Adipose tissue (tissue), 3 donors: ENCODE results near the gene ASTN2. TPM values are rescaled to one million over a fixed set of nuclear protein-coding genes. Genes with fewer than 3 reads are reported as not detected.

ENCODE experiments used
- H3K27ac ChIP-seq: one replicate; pipeline ENCODE4 v1.5.1; 2013; ENCODE audit warnings: low read depth, low read length
- WGBS, 3 donors: extraction: QIAGEN DNeasy Blood & Tissue Kit; methylation state at CpG; one replicate each; pipeline ENCODE4 v1.1.7; 2013; 5-methylcytosine and 5-hydroxymethylcytosine counted together
- polyA plus RNA-seq, 3 donors: library from polyadenylated mRNA; stranded (reverse); fragments of 200-250 nt; gene quantifications; one replicate each; pipeline ENCODE4 v1.2.3, GENCODE V29; 2013
- donor health status: healthy with polysubstance abuse.
- donor health status: Bipolar disorder and iron deficiency.
- donor health status: healthy.

ASTN2 gene
- polyA plus RNA-seq, 3 donors, result 2.8 to 4.5 (median 3.0) TPM

GRCh38 chr9:117379341-117379740, 35.5 kb downstream of the ASTN2 start:
- WGBS, 3 donors, result 49 to 77% (median 68%) methylated on average over 2 of the region's 2 CpGs
- no peak overlapping the region for H3K27ac ChIP-seq

GRCh38 chr9:117377046-117377445, 37.8 kb downstream of the ASTN2 start:
- 59 to 78% (median 59%) methylated on average over 5 of the region's 5 CpGs for WGBS, 3 donors
- no peak overlapping the region for H3K27ac ChIP-seq

GRCh38 chr9:117375956-117376355, 38.9 kb downstream of the ASTN2 start:
- WGBS, 3 donors, result 85 to 96% (median 85%) methylated on average over 1 of the region's 1 CpG
- no peak overlapping the region for H3K27ac ChIP-seq

GRCh38 chr9:117374076-117374725, 40.7 kb downstream of the ASTN2 start:
- WGBS, 3 donors, result 65 to 76% (median 67%) methylated on average over 4 of the region's 4 CpGs
- no peak overlapping the region for H3K27ac ChIP-seq

- WGBS, 3 donors, result 7 to 34% (median 31%) methylated on average over 2 of the region's 2 CpGs
- H3K27ac ChIP-seq, result no peak overlapping the region
Measured at GRCh38 chr9:117368684-117369230, 46.1 kb downstream of the ASTN2 start.

GRCh38 chr9:117365438-117365837, 49.4 kb downstream of the ASTN2 start:
- no peak overlapping the region for H3K27ac ChIP-seq
- 82 to 92% (median 84%) methylated on average over 3 of the region's 3 CpGs for WGBS, 3 donors

- 73 to 86% (median 80%) methylated on average over 4 of the region's 4 CpGs for WGBS, 3 donors
- no peak overlapping the region for H3K27ac ChIP-seq
Measured at GRCh38 chr9:117363006-117363405, 51.9 kb downstream of the ASTN2 start.

GRCh38 chr9:117359910-117360309, 54.9 kb downstream of the ASTN2 start:
- WGBS, 3 donors, result 83 to 86% (median 83%) methylated on average over 5 of the region's 5 CpGs

GRCh38 chr9:117355542-117355941, 59.3 kb downstream of the ASTN2 start:
- H3K27ac ChIP-seq, result no peak overlapping the region
- WGBS, 3 donors, result 68 to 84% (median 70%) methylated on average over 3 of the region's 3 CpGs

More at GRCh38 chr9:117359910-117360309, 54.9 kb downstream of the ASTN2 start:
- H3K27ac ChIP-seq, result no peak overlapping the region

- H3K27ac ChIP-seq, result no peak overlapping the region
Measured at GRCh38 chr9:117354997-117355396, 59.9 kb downstream of the ASTN2 start.

GRCh38 chr9:117354244-117354847, 60.5 kb downstream of the ASTN2 start:
- 76 to 84% (median 81%) methylated on average over 1 of the region's 1 CpG for WGBS, 3 donors
- no peak overlapping the region for H3K27ac ChIP-seq

- WGBS, 3 donors, result 39 to 48% (median 45%) methylated on average over 4 of the region's 4 CpGs
- no peak overlapping the region for H3K27ac ChIP-seq
Measured at GRCh38 chr9:117344892-117345660, 69.8 kb downstream of the ASTN2 start.

- WGBS, 3 donors, result 41 to 53% (median 44%) methylated on average over 1 of the region's 1 CpG
- no peak overlapping the region for H3K27ac ChIP-seq
Measured at GRCh38 chr9:117343427-117343826, 71.4 kb downstream of the ASTN2 start.

GRCh38 chr9:117341151-117341550, 73.7 kb downstream of the ASTN2 start:
- no peak overlapping the region for H3K27ac ChIP-seq

GRCh38 chr9:117340422-117340821, 74.4 kb downstream of the ASTN2 start:
- WGBS, 3 donors, result 91 to 98% (median 94%) methylated on average over 4 of the region's 4 CpGs
- no peak overlapping the region for H3K27ac ChIP-seq

More at GRCh38 chr9:117341151-117341550, 73.7 kb downstream of the ASTN2 start:
- 46 to 61% (median 52%) methylated on average over 2 of the region's 2 CpGs for whole genome bisulfite sequencing, 3 donors

- WGBS, 3 donors, result 45 to 68% (median 49%) methylated on average over 2 of the region's 2 CpGs
- H3K27ac ChIP-seq, result no peak overlapping the region
Measured at GRCh38 chr9:117335837-117336433, 78.9 kb downstream of the ASTN2 start.

- H3K27ac ChIP-seq, result no peak overlapping the region
- 68 to 80% (median 80%) methylated on average over 2 of the region's 2 CpGs for WGBS, 3 donors
Measured at GRCh38 chr9:117334101-117334500, 80.8 kb downstream of the ASTN2 start.

- H3K27ac ChIP-seq, result no peak overlapping the region
- WGBS, 3 donors, result 23 to 59% (median 37%) methylated on average over 2 of the region's 2 CpGs
Measured at GRCh38 chr9:117325831-117326230, 89.0 kb downstream of the ASTN2 start.
